Measurements from ENCODE around the gene MVB12B.

The MVB12B gene

DNA sequence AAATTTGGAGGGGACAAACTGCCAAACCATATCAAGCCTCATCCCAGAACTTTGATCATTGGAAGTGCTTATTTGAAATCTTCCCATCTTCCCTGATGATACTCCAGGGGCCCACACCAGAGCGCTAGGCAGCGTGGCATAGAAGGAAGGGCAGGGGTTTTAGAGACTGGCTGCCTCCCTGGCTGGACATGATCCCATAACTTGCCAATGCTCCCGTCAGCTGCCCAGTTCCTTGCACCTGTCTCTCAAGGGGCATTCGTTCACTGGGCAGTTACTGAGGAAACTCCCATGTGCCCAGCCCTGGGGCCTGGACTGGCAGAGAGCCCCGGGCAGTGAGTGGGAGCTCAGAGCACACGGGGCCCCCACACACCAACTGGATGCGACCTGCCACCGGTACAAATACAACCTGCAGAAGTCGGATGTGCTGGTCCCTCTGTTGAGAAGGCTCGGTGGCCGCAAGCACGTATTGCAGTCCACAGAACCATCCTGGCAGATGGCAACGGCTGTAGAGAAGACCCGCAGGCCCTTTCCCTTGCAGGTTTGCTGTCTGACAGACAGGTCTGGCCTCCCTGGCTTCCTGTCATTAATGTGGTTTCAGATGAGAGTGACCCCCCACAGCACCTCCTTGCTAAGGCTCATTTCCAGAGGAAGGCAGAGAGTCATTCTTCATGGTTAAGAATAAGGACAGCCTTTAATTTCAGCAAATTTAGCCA lies 122.4 kb downstream of the MVB12B start:
- DNase-seq (ENCODE audit: low read depth in 2 of 3, low spot score in 1 of 3) = no peak

- DNase-seq (ENCODE audit: low read depth in 2 of 3, low spot score in 1 of 3) = no peak
Measured at GRCh38 chr9:126449725-126450667, 123.4 kb downstream of the MVB12B start.

DNA sequence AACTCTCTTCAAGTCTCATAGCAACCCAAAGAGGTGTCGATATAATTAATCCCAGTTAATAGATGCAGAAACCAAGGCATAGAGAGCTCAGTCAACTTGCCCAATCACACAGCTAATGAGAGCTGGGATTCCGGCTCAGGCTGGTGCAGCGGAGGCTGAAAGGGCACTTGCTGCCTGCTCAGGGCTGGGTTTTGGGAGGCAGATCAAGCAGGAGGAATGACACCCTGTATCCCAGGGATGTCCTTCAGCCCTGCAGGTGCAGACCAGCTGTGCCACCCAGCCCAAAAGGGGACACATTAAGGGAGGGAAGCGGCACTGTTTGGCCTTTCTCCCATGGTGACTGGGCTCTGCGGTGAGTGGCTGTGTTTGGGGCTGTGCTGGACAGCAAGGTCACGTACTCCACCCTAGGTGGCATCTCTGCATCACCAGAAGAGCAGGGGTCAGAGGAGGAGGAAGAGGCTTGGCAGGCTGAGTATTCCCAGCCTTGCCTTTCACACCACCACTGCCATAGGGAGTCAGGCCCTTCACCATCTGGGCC lies 124.1 kb downstream of the MVB12B start:
- DNase-seq (ENCODE audit: low read depth in 2 of 3, low spot score in 1 of 3) = no peak

DNA sequence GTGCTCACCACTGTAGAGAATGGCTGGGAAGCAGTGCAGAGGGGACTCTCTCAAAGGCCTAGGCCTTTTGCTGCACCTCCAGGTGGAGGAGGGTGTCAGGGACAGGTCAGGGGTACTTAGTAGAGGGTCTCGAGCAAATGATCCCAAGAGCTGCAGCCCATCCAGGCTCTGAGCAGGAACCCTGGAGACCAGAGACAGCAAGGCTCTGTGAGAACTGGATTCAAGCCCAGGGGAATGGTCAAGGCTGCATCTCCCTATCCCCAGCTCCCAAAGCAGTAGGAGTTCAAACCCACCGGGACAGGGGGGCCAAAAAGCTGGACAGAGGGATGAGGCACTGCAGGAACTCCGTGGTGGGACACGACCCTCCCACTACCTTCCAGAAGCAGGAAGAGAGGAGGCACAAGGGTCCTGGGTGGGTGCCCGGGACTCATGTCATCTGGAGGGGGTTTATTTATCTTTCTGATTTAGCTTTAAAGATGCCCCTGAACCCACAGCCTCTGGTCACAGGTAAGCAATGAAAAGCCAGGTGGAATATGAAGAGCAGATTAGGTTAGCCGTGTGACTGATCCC lies 124.8 kb downstream of the MVB12B start:
- DNase-seq (ENCODE audit: low read depth in 2 of 3, low spot score in 1 of 3) = no peak

GRCh38 chr9:126452106-126452505 lies 125.5 kb downstream of the MVB12B start:
- no peak for DNase-seq (ENCODE audit: low read depth in 2 of 3, low spot score in 1 of 3)

- no peak for DNase-seq (ENCODE audit: low read depth in 2 of 3, low spot score in 1 of 3)
Measured at GRCh38 chr9:126453156-126453963, 126.7 kb downstream of the MVB12B start.

DNA sequence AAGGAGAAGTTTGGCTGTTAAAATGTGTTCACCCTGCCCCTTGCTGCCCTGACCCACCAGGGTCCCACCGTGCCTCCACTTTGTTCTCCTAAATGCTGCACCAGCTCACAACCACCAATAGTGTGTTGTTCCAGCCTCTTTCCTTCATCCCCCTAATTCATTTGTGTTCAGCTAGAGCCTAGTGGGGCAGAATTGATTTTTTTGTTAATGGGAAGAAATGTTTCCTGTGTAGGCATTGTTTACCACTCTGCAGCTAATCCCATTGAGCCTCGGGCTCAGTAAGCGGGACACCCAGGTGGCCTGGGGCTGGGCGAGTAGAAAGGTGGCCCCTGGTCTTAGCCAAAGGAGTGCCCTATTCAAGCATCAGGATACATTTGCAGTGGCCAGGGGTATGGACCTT lies 127.6 kb downstream of the MVB12B start:
- no peak for DNase-seq (ENCODE audit: low read depth in 2 of 3, low spot score in 1 of 3)

- DNase-seq (ENCODE audit: low read depth in 2 of 3, low spot score in 1 of 3) = no peak
Measured at GRCh38 chr9:126454795-126455194, 128.2 kb downstream of the MVB12B start.

GRCh38 chr9:126456441-126457174 lies 130.0 kb downstream of the MVB12B start:
- DNase-seq (ENCODE audit: low read depth in 2 of 3, low spot score in 1 of 3) = no peak

- no peak for DNase-seq (ENCODE audit: low read depth in 2 of 3, low spot score in 1 of 3)
Measured at GRCh38 chr9:126457175-126457547, 130.5 kb downstream of the MVB12B start.

DNA sequence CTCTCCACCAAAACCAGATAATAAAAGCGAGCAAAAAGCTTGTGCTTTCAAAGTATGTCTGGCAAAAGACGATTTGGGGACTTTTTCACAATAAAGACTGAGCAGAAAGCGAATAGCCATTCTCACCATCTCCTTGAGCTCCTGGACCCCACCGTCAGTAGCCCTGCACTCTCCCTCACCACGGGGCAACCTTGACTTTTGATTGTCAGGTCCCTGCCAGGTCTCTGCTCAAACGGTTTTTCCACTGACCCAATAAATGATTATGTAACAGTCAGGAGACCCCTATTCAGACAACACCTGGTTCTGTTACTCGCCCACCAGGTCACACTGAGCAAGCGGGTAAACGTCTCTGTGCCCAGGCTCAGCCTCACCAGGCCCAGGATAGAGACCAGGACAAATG lies 131.3 kb downstream of the MVB12B start:
- no peak for DNase-seq (ENCODE audit: low read depth in 2 of 3, low spot score in 1 of 3)

GRCh38 chr9:126459126-126459525 lies 132.5 kb downstream of the MVB12B start:
- DNase-seq (ENCODE audit: low read depth in 2 of 3, low spot score in 1 of 3) = no peak

- DNase-seq (ENCODE audit: low read depth in 2 of 3, low spot score in 1 of 3) = no peak
Measured at GRCh38 chr9:126459546-126459945, 132.9 kb downstream of the MVB12B start.

GRCh38 chr9:126459965-126460843 lies 133.6 kb downstream of the MVB12B start:
- no peak for DNase-seq (ENCODE audit: low read depth in 2 of 3, low spot score in 1 of 3)

GRCh38 chr9:126461029-126461428 lies 134.4 kb downstream of the MVB12B start:
- no peak for DNase-seq (ENCODE audit: low read depth in 2 of 3, low spot score in 1 of 3)

GRCh38 chr9:126461608-126462007 lies 135.0 kb downstream of the MVB12B start:
- no peak for DNase-seq (ENCODE audit: low read depth in 2 of 3, low spot score in 1 of 3)

DNA sequence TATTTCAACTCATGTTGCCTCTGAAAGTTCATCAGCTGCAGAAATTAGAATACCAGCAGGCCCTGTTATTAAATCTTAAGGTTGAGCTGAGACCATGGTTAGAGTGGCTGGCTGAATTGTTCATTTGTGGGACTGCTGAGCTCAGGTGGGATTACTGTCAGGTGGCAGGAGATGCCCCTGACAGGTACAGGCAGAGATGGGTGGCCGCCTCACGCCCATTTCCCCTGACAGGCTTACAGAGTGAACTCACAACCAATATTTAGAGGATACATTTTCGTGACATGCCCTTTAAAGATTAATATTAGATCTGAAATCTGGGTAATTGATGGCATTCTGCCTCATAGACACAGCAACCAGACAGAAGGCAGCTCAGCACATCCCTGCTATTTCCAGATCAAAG lies 136.0 kb downstream of the MVB12B start:
- no peak for DNase-seq (ENCODE audit: low read depth in 2 of 3, low spot score in 1 of 3)

GRCh38 chr9:126463426-126463825 lies 136.8 kb downstream of the MVB12B start:
- DNase-seq (ENCODE audit: low read depth in 2 of 3, low spot score in 1 of 3) = no peak

DNA sequence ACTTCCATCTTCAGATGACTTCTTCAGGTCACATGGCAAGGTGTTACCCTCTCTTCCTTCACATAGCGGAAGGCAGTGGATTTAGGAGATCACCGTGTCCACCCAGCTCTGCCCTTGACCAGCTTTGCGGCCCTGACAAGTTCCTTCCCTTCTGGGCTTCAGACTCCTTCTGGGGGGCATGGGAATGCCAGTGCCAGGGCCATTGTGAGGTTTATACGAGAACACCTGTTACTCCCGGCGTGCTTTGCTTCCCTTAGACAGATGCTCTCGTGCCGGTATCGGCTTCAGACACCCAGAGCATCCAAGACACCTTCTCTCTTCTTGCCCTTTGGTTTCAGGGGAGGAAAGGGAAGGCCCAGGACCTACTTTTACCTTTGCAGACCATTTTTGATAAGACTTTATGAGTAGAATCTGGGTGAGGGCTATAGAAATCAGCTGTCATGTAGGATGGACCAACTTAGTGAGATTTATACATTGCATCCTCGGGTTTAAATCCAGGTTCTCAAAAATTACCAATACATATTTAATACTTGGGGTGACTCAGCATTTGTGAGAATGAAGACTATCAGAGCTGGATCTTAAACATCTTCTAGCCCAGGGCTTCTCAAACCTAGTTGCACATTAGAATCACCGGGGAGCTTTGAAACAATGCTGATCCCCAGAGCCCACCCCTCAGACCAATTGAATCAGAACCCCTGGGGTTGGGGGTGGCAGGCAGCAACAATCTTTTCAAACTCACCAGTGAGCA lies 138.2 kb downstream of the MVB12B start:
- DNase-seq (ENCODE audit: low read depth in 2 of 3, low spot score in 1 of 3) = no peak
